NCI-H1417 treated with DMSO at 0.1 percent for 48 hours (cell line): Measurements from ENCODE around the gene LENG9.

Experiments used
- DNase-seq: peaks from one replicate; lab custom pipeline; 2025; lab: John Stamatoyannopoulos, UW

Gene LENG9

GRCh38 chr19:54439174-54439851 lies 24.3 kb downstream of the LENG9 start:
- DNase-seq, result no peak

GRCh38 chr19:54436628-54437252 lies 26.8 kb downstream of the LENG9 start:
- DNase-seq, result no peak

- DNase-seq, result no peak
These were observed 27.5 kb downstream of the LENG9 start for GRCh38 chr19:54436031-54436523.

DNA sequence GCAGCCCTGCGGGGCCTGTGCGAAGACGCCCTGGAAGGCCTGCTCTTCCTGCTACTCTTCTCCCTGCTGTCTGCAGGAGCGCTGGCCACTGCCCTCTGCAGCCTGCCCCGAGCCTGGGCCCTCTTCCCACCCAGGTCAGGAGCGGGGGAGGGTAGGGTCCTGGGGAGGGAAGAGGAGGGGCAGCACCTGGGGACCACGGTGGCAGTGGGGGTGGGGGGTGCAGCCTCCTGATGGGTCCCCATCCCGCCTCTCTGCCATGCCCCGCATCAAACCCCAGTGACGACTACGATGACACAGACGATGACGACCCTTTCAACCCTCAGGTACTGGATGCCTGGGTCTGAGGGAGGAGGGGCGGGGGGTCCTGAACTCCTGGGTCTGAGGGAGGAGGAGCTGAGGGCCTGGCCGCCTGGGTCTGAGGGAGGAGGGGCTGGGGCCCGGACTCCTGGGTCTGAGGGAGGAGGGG lies 28.0 kb downstream of the LENG9 start:
- no peak for DNase-seq

- no peak for DNase-seq
These were observed 28.7 kb downstream of the LENG9 start for GRCh38 chr19:54434873-54435214.

DNA sequence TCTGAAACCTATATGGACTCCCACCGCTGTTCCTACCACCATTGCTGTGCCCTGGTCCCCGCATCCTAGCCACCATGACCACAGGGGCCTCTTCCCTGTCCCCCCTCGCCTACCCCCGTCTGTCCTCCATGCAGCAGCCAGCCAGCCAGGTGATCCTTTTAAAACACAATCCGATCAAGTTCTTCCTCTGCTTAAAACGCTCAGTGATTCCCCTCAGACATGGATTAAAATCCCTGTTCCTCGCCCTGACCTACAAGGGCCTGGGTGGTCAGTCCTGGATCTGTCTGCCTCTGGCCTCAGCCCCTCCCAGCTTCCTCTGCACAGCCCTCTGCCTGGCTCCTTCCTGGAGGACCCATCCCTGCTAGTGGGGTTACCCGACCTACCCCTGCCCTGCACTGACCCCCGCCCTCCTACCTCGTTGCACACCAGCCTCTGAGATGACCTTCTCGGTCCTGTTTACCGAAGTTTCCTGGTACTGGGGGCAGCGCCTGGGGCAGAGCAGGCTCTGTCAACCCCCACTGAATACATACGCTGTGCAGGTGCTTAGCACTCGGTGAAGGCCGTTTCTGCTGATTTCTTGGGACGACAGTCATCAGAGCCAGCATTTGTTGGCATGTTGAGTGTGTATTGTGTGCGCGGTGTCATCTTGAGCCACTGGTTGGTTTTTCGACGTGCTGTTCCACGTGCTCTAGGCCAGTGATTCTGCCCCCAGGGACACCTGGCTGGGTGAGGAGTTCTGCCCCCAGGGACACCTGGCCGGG lies 29.3 kb downstream of the LENG9 start:
- no peak for DNase-seq

DNA sequence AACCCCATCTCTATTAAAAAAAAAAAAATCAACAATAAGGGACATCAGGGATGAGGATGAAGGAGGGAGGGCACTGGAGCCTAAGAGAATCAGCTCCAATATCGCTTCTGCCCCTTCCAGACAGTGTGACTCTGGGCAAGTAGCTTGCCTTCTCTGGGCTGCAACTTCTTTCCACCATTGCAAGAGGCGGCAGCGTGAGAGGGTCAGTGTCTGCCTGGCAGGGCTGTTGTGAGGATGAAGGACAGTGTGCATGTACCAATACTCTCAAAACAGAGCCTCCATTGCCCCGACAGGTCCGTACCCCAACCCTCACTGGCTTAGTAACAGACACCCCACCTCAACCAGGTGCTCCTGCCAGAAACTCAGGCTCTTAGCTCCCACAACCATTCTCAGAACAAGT lies 29.9 kb downstream of the LENG9 start:
- no peak for DNase-seq

GRCh38 chr19:54432144-54432738 lies 31.3 kb downstream of the LENG9 start:
- DNase-seq, result no peak

DNA sequence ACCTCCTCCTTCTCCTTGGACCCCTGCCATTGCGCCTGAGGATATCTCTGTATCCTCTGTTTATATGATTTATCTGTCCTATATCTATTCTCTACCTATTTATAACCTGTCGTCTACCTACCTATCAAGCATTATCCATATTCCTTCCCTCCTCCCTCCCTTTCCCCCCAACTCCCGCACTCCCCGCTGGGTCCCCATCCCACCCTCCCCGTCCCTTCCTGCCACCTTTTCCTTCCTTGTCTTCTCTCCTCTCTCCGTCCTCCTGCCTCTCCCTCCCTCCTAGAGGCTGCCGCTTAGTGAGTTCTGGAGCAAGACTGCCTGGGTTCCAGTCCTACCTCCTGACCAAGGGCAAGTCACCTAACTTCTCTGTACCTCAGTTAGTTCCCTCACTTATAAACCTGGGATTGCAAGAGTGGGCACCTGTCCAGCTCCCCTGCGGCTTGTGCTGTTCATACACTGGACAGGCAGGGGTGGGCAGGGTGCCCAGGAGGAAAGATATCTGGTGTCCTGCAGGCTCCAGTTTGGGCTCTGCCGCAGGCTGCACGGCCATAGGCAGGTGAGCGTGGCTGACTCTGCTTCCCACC lies 32.2 kb downstream of the LENG9 start:
- DNase-seq, result no peak

DNA sequence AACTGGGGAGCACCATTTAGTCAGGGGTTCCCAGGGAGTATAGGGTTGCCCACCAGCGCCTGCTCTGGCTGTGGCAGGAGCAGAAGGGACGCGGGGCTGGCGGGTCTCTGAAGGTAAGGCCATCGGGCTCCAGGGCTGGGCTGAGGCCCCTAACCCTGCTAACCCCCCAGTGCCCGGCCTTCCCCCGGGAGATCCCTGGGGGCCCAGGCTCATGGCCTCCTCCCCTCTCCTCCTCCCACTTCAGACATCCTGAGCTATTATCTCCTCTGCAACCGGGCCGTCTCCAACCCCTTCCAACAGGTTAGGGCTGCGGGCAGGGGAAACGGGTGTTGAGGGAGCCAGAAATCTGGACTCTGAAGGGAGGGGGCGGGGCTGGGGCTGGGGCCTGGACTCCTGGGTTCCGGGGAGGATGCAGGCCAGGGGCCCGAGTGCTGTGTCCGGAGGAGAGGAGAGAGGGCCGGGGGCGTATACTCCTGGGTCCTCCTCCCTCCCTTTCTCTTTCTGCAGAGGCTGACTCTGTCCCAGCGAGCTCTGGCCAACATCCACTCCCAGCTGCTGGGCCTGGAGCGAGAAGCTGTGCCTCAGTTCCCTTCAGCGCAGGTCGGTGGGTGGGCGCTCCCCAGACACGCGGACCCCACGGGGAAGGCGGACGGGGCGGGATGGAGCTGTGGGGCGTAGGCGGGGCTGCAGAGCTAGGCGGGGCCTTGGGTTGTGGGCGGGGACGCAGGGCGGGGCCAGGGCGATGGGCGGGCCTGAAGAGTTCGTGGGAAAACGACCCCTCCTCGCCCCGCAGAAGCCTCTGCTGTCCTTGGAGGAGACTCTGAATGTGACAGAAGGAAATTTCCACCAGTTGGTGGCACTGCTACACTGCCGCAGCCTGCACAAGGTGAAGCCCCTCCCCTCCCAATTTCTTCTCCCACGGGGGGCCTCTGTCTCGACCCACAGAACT lies 33.0 kb downstream of the LENG9 start:
- no peak for DNase-seq

GRCh38 chr19:54429545-54430227 lies 33.9 kb downstream of the LENG9 start:
- DNase-seq, result no peak

DNA sequence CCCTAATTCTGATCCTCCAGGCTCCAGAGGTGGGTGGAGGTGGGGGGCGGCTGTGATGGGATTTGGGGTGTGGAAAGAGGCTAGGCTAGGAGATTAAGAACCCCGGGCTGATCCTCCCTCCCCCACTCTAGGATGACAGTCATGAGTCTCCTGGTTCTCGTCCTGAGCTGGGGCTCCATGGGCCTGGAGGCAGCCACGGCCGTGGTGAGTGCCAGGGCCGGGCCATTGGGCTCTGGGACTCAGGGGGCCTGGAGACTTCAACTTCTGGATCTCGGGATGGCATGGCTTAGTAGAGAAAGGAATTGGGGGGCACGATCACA lies 34.4 kb downstream of the LENG9 start:
- no peak for DNase-seq

GRCh38 chr19:54428323-54429175 lies 35.0 kb downstream of the LENG9 start:
- no peak for DNase-seq

DNA sequence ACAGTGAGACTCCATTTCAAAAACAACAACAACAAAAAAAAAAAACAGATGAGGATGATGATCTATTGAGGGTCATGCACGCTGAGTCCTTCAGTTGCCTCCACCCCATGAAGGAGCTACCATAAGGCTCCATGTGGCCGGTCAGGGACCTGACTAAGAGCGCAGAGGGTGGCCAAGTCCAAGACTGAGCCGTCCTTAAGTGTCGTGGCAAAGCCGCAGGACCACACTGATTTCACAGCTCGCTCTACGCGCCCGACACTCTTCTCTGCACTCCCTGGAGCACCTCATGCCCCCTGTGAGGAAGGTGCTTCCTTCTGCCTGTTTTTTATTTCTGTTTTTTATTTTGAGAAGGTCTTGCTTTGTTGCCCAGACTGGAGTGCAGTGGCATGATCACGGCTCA lies 36.0 kb downstream of the LENG9 start:
- DNase-seq, result no peak

- DNase-seq, result no peak
These were observed 37.2 kb downstream of the LENG9 start for GRCh38 chr19:54426291-54426931.

GRCh38 chr19:54425382-54425723 lies 38.2 kb downstream of the LENG9 start:
- no peak for DNase-seq

- DNase-seq, result no peak
These were observed 38.8 kb downstream of the LENG9 start for GRCh38 chr19:54424660-54425381.

GRCh38 chr19:54424201-54424600 lies 39.4 kb downstream of the LENG9 start:
- DNase-seq, result no peak

DNA sequence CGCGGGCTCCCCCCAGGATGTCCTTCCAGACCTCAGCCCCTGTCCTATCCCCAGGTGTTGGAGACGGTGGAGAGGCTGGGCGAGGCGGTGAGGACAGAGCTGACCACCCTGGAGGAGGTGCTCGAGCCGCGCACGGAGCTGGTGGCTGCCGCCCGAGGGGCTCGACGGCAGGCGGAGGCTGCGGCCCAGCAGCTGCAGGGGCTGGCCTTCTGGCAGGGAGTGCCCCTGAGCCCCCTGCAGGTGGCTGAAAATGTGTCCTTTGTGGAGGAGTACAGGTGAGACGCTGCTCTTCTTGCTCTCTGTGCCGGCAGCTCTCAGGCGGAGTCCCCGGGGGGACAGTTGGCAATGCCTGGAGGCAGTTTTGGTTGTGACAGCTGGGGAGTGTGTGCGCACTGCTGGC lies 41.4 kb downstream of the LENG9 start:
- no peak for DNase-seq
